GM12864 (cell line): ENCODE results near the gene DYNLRB1.

ENCODE experiments used
- DNase-seq: peaks from one replicate; pipeline ENCODE4 v3.0.0-alpha.2; 2011; ENCODE audit warnings: low read depth
- H3K4me3 ChIP-seq: 2 replicates; pipeline ENCODE4 v1.5.1; 2011; ENCODE audit warnings: mild to moderate bottlenecking, low read depth, low read length, control low read depth
- TF ChIP-seq, protein P1 (sequence below): IDR thresholded peaks from 2 replicates; pipeline ENCODE4 v1.5.1; 2011; ENCODE audit warnings: low read depth, mild to moderate bottlenecking, moderate library complexity, low read length, control low read depth, inconsistent platforms; ENCODE audit errors: missing control alignments

The DYNLRB1 gene

GRCh38 chr20:34500823-34501222, 15.4 kb upstream of the DYNLRB1 start:
- no peak overlapping the region for H3K4me3 ChIP-seq
- TF ChIP-seq, protein P1, sequence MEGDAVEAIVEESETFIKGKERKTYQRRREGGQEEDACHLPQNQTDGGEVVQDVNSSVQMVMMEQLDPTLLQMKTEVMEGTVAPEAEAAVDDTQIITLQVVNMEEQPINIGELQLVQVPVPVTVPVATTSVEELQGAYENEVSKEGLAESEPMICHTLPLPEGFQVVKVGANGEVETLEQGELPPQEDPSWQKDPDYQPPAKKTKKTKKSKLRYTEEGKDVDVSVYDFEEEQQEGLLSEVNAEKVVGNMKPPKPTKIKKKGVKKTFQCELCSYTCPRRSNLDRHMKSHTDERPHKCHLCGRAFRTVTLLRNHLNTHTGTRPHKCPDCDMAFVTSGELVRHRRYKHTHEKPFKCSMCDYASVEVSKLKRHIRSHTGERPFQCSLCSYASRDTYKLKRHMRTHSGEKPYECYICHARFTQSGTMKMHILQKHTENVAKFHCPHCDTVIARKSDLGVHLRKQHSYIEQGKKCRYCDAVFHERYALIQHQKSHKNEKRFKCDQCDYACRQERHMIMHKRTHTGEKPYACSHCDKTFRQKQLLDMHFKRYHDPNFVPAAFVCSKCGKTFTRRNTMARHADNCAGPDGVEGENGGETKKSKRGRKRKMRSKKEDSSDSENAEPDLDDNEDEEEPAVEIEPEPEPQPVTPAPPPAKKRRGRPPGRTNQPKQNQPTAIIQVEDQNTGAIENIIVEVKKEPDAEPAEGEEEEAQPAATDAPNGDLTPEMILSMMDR: no peak
- no peak for DNase-seq

- no peak for DNase-seq
- H3K4me3 ChIP-seq: no peak overlapping the region
- TF ChIP-seq, protein P1: no peak
Measured at GRCh38 chr20:34506480-34506879, 9.7 kb upstream of the DYNLRB1 start.

DNA sequence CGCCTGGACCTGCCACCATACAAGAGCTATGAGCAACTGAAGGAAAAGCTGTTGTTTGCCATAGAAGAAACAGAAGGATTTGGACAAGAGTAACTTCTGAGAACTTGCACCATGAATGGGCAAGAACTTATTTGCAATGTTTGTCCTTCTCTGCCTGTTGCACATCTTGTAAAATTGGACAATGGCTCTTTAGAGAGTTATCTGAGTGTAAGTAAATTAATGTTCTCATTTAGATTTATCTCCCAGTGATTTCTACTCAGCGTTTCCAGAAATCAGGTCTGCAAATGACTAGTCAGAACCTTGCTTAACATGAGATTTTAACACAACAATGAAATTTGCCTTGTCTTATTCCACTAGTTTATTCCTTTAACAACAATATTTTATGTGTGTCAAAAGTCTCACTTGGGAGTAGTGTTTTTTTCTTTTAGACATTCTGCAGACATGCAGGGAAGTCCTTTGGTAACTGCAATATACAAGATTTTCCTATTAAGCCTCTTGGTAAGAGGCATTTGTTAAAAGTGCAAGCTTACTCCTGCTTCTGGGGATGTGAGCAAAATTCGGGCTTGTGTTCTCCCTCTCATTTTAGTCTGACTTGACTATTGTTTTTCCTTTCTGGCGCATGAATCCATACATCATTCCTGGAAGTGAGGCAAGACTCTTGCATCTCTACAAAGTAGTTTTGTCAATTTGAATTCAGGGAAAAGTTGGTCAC, 8.4 kb upstream of the DYNLRB1 start:
- DNase-seq: no peak
- H3K4me3 ChIP-seq: no peak overlapping the region
- TF ChIP-seq, protein P1: no peak

DNA sequence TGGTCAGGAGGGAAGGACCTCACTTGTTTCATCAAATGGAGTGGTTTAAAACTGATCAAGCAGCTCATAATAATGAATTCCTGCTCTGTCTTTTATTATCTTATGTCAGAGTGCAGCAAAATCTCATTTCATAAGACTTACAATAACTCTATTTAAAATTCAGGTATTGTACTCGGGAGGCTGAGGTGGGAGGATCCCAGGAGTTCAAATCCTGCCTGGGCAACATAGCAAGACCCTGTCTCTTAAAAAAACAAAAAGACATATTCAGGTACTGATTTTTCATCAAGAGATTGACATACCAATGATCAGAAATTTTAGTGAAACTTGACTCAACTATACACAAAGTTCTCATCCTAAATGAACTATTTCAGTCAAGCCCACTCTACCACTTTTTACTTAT, 5.6 kb upstream of the DYNLRB1 start:
- TF ChIP-seq, protein P1: no peak
- no peak overlapping the region for H3K4me3 ChIP-seq
- no peak for DNase-seq

- H3K4me3 ChIP-seq: no peak overlapping the region
- no peak for DNase-seq
- TF ChIP-seq, protein P1: no peak
Measured at GRCh38 chr20:34511891-34512265, 4.3 kb upstream of the DYNLRB1 start.

GRCh38 chr20:34512266-34512954, 3.8 kb upstream of the DYNLRB1 start:
- no peak overlapping the region for H3K4me3 ChIP-seq
- TF ChIP-seq, protein P1: no peak
- no peak for DNase-seq
